HG03175 (cell line): ENCODE measurements around the gene BOLA2.
"Not testable (repeated sequence)": the region's sequence is repeated elsewhere in the genome, so short reads cannot be mapped to it uniquely, and the experiment has no call there.

ENCODE experiments used
- ATAC-seq: cut with Tn5 transposase; IDR thresholded peaks from one replicate; pipeline ENCODE4 v1.9.1; 2021; ENCODE audit warnings: mild to moderate bottlenecking, moderate library complexity; ENCODE audit not compliant: unreplicated experiment

The BOLA2 gene

GRCh38 chr16:29454269-29454668 is at the start of gene BOLA2, which contains the start of gene SLX1B:
Gene BOLA2 (minus strand): TSS chr16:29454351. CDS start chr16:29454253, 98 bp downstream.
Gene SLX1B (plus strand): TSS chr16:29454533.
- peak; percentile 88 for ATAC-seq

GRCh38 chr16:29482276-29482675 is 28.1 kb upstream of the BOLA2 start:
- not testable (repeated sequence) for ATAC-seq

- not testable (repeated sequence) for ATAC-seq
Observed at GRCh38 chr16:29472065-29472464, 17.9 kb upstream of the BOLA2 start.

GRCh38 chr16:29469660-29470059 is 15.5 kb upstream of the BOLA2 start:
- ATAC-seq, result not testable (repeated sequence)

- ATAC-seq, result not testable (repeated sequence)
Observed at GRCh38 chr16:29467654-29468366, 13.7 kb upstream of the BOLA2 start.

GRCh38 chr16:29466904-29467303 is 12.8 kb upstream of the BOLA2 start:
- ATAC-seq, result not testable (repeated sequence)

- not testable (repeated sequence) for ATAC-seq
Observed at GRCh38 chr16:29465985-29466824, 12.1 kb upstream of the BOLA2 start.

- ATAC-seq, result not testable (repeated sequence)
Observed at GRCh38 chr16:29460647-29461030, 6.5 kb upstream of the BOLA2 start.

GRCh38 chr16:29459706-29460646 is 5.8 kb upstream of the BOLA2 start, which contains the start of gene SULT1A4:
Gene SULT1A4 (plus strand): TSS chr16:29459913. CDS start chr16:29461386, 1,473 bp downstream.
- not testable (repeated sequence) for ATAC-seq

GRCh38 chr16:29457660-29458059 is 3.5 kb upstream of the BOLA2 start:
- ATAC-seq, result not testable (repeated sequence)

- peak; percentile 55 for ATAC-seq
Observed at GRCh38 chr16:29454828-29455227, 677 bp upstream of the BOLA2 start.

GRCh38 chr16:29453754-29454153 is 397 bp downstream of the BOLA2 start:
- peak; percentile 11 for ATAC-seq

GRCh38 chr16:29425390-29425789 is 28.8 kb downstream of the BOLA2 start:
- not testable (repeated sequence) for ATAC-seq

- ATAC-seq, result not testable (repeated sequence)
Observed at GRCh38 chr16:29423587-29423986, 30.6 kb downstream of the BOLA2 start.

- not testable (repeated sequence) for ATAC-seq
Observed at GRCh38 chr16:29405249-29405648, 48.9 kb downstream of the BOLA2 start.
